Psoas muscle (tissue), 8 donors: ENCODE measurements around the gene METTL5. TPM values are rescaled to one million over a fixed set of nuclear protein-coding genes. Genes with fewer than 3 reads are reported as not detected.
"Not testable (repeated sequence)": the region's sequence is repeated elsewhere in the genome, so short reads cannot be mapped to it uniquely, and the experiment has no call there.

Experiments
- ATAC-seq, 4 donors: fragments of 200-7000 bp; cut with Tn5 transposase; one replicate each; pipeline ENCODE4 v1.9.1; 2020; ENCODE audit warnings: moderate library complexity in 3 of 4, mild to moderate bottlenecking in 2 of 4
- DNase-seq, 2 donors: peaks; one replicate each; pipeline ENCODE4 v3.0.0-alpha.2; 2020
- H3K27ac ChIP-seq: fragments of 200-600 bp; one replicate; pipeline ENCODE4 v1.8.0; 2022
- H3K27me3 ChIP-seq, 3 donors: fragments of 200-600 bp in 1 of 3; one replicate each; pipeline versions ENCODE4 v1.6.1 to v1.8.0; 2013 to 2022; ENCODE audit warnings: low read length in 2 of 3, mild to moderate bottlenecking in 2 of 3, moderate library complexity in 1 of 3; ENCODE audit not compliant: insufficient read depth in 3 of 3
- H3K36me3 ChIP-seq, 2 donors: fragments of 200-600 bp in 1 of 2; one replicate each; pipeline versions ENCODE4 v1.6.1 to v1.8.0; 2013 to 2022; ENCODE audit warnings: low read depth in 1 of 2, mild to moderate bottlenecking in 1 of 2, moderate library complexity in 1 of 2; ENCODE audit not compliant: insufficient read depth in 1 of 2
- H3K4me1 ChIP-seq: fragments of 200-600 bp; one replicate; pipeline ENCODE4 v1.8.0; 2022
- H3K4me3 ChIP-seq: fragments of 200-600 bp; one replicate; pipeline ENCODE4 v1.8.0; 2022; ENCODE audit warnings: mild to moderate bottlenecking
- H3K9me3 ChIP-seq: fragments of 200-600 bp; one replicate; pipeline ENCODE4 v1.8.0; 2022
- WGBS, 3 donors: extraction: QIAGEN DNeasy Blood & Tissue Kit; methylation state at CpG; one replicate each; pipeline versions ENCODE4 v1.1.6 to v1.1.7; 2013; 5-methylcytosine and 5-hydroxymethylcytosine counted together
- intact Hi-C, 2 donors: fragments of 100-400 bp; cut with DNase I; formaldehyde crosslinking; loops; one replicate each; pipeline versions ENCODE4 v1.11.0 to v1.14.2; 2022
- polyA plus RNA-seq, 3 donors: library from polyadenylated mRNA; stranded (reverse); fragments of 200-250 nt; gene quantifications; one replicate each; pipeline ENCODE4 v1.2.3, GENCODE V29; 2013
- total RNA-seq, 4 donors: library from RNA; stranded (reverse); fragmentation: NEBNext Ultra II Directional in 2 of 4; extraction: Animal tissue kit (Norgen Biotek cat#: 25700) in 2 of 4; gene quantifications; one replicate each; pipeline versions ENCODE4 v1.2.1 to v1.2.4, GENCODE V29; 2021 to 2023
- TF ChIP-seq, protein P1 (sequence below): fragments of 200-600 bp; IDR thresholded peaks from one replicate; pipeline ENCODE4 v1.8.0; 2022; ENCODE audit warnings: antibody characterized with exemption
- donor health status: healthy with polysubstance abuse.
- donor health status: DM: no; HTN: no; CAD: no; lungs with moderate emphysema.
- donor health status: Bipolar disorder and iron deficiency.
- donor health status: healthy.
- donor health status: DM: yes; HTN: yes; CAD: no.
- donor health status: DM: no; HTN: no; CAD: no.
- donor health status: DM: no; HTN: no; CAD: no.
- donor health status: DM: yes; HTN: yes; CAD: no.

The METTL5 gene
- total and polyA plus RNA-seq, 7 donors: 44.9 to 75.4 (median 55.8) TPM

GRCh38 chr2:169867579-169867978, 42.9 kb upstream of the METTL5 start:
- H3K36me3 ChIP-seq: no peaks in the 10 kb centered on the region
- no peak overlapping the region for H3K4me3 ChIP-seq
- H3K27me3 ChIP-seq: no peaks in the 10 kb centered on the region
- no peak for ATAC-seq
- TF ChIP-seq, protein P1, sequence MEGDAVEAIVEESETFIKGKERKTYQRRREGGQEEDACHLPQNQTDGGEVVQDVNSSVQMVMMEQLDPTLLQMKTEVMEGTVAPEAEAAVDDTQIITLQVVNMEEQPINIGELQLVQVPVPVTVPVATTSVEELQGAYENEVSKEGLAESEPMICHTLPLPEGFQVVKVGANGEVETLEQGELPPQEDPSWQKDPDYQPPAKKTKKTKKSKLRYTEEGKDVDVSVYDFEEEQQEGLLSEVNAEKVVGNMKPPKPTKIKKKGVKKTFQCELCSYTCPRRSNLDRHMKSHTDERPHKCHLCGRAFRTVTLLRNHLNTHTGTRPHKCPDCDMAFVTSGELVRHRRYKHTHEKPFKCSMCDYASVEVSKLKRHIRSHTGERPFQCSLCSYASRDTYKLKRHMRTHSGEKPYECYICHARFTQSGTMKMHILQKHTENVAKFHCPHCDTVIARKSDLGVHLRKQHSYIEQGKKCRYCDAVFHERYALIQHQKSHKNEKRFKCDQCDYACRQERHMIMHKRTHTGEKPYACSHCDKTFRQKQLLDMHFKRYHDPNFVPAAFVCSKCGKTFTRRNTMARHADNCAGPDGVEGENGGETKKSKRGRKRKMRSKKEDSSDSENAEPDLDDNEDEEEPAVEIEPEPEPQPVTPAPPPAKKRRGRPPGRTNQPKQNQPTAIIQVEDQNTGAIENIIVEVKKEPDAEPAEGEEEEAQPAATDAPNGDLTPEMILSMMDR: no peak
- DNase-seq: no peak
- no peaks in the 10 kb centered on the region for H3K9me3 ChIP-seq
- intact Hi-C loops: loop anchor here in 1 of 2 donors (5.0 kb wide), 1 partner anchor 40 kb away; the partner anchor contains the start of gene UBR3
- WGBS, 3 donors: 84 to 90% (median 86%) methylated on average over 3 of the region's 3 CpGs
- H3K27ac ChIP-seq: no peak overlapping the region
- H3K4me1 ChIP-seq: peaks cover 5% of the 10 kb centered on the region

GRCh38 chr2:169866230-169866629, 41.5 kb upstream of the METTL5 start:
- H3K27ac ChIP-seq, H3K9me3 ChIP-seq, H3K36me3 ChIP-seq, H3K4me3 ChIP-seq, ATAC-seq, DNase-seq, H3K27me3 ChIP-seq: not testable (repeated sequence)
- peaks cover 12% of the 10 kb centered on the region for H3K4me1 ChIP-seq
- WGBS, 3 donors: 93 to 98% (median 95%) methylated on average over 6 of the region's 6 CpGs
- intact Hi-C loops: loop anchor here in 1 of 2 donors (5.0 kb wide), 1 partner anchor 39 kb away; the partner anchor contains the start of gene UBR3

- intact Hi-C loops: loop anchor here in 1 of 2 donors (5.0 kb wide), 1 partner anchor 38 kb away; the partner anchor contains the start of gene UBR3
- Histone ChIP-seq H3K4me3 (no peak overlapping the region), H3K27ac (no peak overlapping the region), H3K9me3 (no peaks in the 10 kb centered on the region), H3K4me1 (peaks cover 12% of the 10 kb centered on the region), H3K27me3 (no peaks in the 10 kb centered on the region), H3K36me3 (no peaks in the 10 kb centered on the region)
- ATAC-seq (no peak), DNase-seq (no peak)
- 78 to 88% (median 85%) methylated on average over 2 of the region's 2 CpGs for WGBS, 3 donors
- TF ChIP-seq, protein P1: no peak
These were observed 40.8 kb upstream of the METTL5 start for GRCh38 chr2:169865492-169865891.

DNA sequence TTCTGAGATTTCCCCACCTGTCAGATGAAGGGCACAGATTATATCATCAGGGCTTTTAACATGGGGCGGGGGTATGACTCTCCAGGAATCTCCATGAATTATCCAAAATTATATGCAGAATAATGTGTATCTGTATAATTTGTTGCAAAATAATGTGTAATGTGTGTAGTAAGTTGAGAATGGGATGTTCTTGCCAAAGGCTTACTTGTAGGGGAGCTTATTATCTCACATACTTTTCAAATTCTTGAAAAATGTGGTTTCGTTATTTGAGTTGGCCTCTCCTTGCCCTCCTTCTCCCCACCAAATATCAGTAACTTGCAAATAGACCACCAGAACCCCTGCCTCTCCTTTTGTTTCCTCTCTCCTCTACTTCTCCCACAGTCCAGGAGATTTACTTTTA, 38.1 kb upstream of the METTL5 start:
- no peaks in the 10 kb centered on the region for H3K27me3 ChIP-seq
- no peak overlapping the region for H3K27ac ChIP-seq
- intact Hi-C loops: no loop called here
- no peaks in the 10 kb centered on the region for H3K9me3 ChIP-seq
- no peak for ATAC-seq
- DNase-seq: no peak
- H3K4me1 ChIP-seq: peaks cover 7% of the 10 kb centered on the region
- H3K4me3 ChIP-seq: no peak overlapping the region
- TF ChIP-seq, protein P1: no peak
- no peaks in the 10 kb centered on the region for H3K36me3 ChIP-seq
- 67 to 83% (median 71%) methylated on average over 2 of the region's 2 CpGs for WGBS, 3 donors

DNA sequence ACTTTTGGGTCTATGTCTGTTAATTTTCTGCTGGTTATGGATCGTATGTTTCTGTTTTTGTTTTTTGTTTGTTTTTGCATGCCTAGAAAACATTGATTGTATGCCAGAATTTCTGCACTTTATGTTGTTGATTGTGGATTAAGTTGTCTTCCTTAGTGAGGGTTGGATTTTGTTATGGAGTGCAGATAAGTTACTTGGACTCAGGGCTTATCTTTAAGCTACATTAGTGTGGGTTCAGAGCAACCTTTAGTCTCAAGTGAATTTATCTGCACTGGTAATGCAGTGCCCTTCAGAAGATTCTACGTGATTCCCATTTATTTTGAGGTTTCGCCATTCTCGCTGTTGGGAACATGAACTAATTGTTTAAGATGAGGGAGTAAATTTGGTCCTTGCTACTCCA, 35.4 kb upstream of the METTL5 start:
- WGBS, 3 donors: 93 to 98% (median 95%) methylated on average over 4 of the region's 4 CpGs
- intact Hi-C loops: no loop called here
- H3K36me3 ChIP-seq: no peaks in the 10 kb centered on the region
- peaks cover 7% of the 10 kb centered on the region for H3K4me1 ChIP-seq
- no peak overlapping the region for H3K27ac ChIP-seq
- H3K9me3 ChIP-seq: no peaks in the 10 kb centered on the region
- no peak overlapping the region for H3K4me3 ChIP-seq
- TF ChIP-seq, protein P1: no peak
- ATAC-seq (no peak), DNase-seq (no peak)
- no peaks in the 10 kb centered on the region for H3K27me3 ChIP-seq
